HepG2 (cell line): ENCODE measurements around the gene MYO10. TPM values are rescaled to one million over a fixed set of nuclear protein-coding genes. Genes with fewer than 3 reads are reported as not detected.

ENCODE experiments used
- ATAC-seq: fragments of 200-7000 bp; cut with Tn5 transposase; 3 replicates; pipeline ENCODE4 v1.9.1; 2020; ENCODE audit warnings: mild to moderate bottlenecking, moderate library complexity
- BruUV-seq: library from RNA; stranded (reverse); fragments of 400-500 nt; replicated peaks from 2 replicates; lab custom pipeline; 2021; lab: Mats Ljungman, UMichigan
- CTCF ChIA-PET: fragments of 300-600 bp; formaldehyde crosslinking; extraction: SDS; loops from one replicate; lab custom pipeline; 2021; ENCODE audit warnings: low total read pairs, inconsistent platforms, low intra/inter-chr PET ratio; lab: Yijun Ruan, JAX
- POLR2A ChIA-PET: fragments of 350-600 bp; sonication (Branson Sonifier 250); formaldehyde crosslinking; loops from one replicate; lab custom pipeline; 2020; ENCODE audit warnings: antibody characterized with exemption, inconsistent platforms; lab: Yijun Ruan, JAX
- DNase-seq: peaks from one replicate; pipeline ENCODE4 v3.0.0-alpha.2; 2015; ENCODE audit warnings: low spot score
- FAIRE-seq: peaks from 3 replicates; lab custom pipeline; 2011; peaks lifted over from hg19 to GRCh38; lab: Jason Lieb, UNC
- H2AFZ ChIP-seq: one replicate; pipeline ENCODE4 v1.6.1; 2011; ENCODE audit warnings: low read length, inconsistent platforms
- H3K27ac ChIP-seq: fragments of 300-600 bp; 3 replicates; pipeline ENCODE4 v1.8.0; 2011; ENCODE audit warnings: mixed run types, mild to moderate bottlenecking, mixed read lengths, low read length, inconsistent platforms; ENCODE audit not compliant: insufficient read depth; ENCODE audit errors: extremely low read length
- H3K27me3 ChIP-seq, 2 experiments: fragments of 200-600 bp in 1 of 2; 2 replicates in 1 of 2; 3 replicates in 1 of 2; pipeline versions ENCODE4 v1.6.0 to v1.8.0; 2011; ENCODE audit warnings: low read length in 2 of 2, mild to moderate bottlenecking in 2 of 2, moderate library complexity in 2 of 2, inconsistent platforms in 1 of 2; ENCODE audit not compliant: insufficient read depth in 2 of 2, control insufficient read depth in 1 of 2
- H3K36me3 ChIP-seq, 2 experiments: fragments of 200-600 bp in 1 of 2; replicated peaks in 1 of 2; 2 replicates in 1 of 2; 3 replicates in 1 of 2; pipeline versions ENCODE4 v1.5.1 to v1.8.0; 2011; ENCODE audit warnings: low read length in 2 of 2, inconsistent platforms in 1 of 2; ENCODE audit not compliant: insufficient read depth in 2 of 2, control insufficient read depth in 1 of 2
- H3K4me1 ChIP-seq: 2 replicates; pipeline ENCODE4 v1.5.1; 2012; ENCODE audit warnings: low read length, inconsistent platforms; ENCODE audit not compliant: insufficient read depth
- H3K4me2 ChIP-seq: 2 replicates; pipeline ENCODE4 v1.6.0; 2011; ENCODE audit warnings: low read depth, low read length, inconsistent platforms
- H3K4me3 ChIP-seq, 3 experiments: fragments of 200-600 bp in 1 of 3; sonication (generic), shearing (Covaris generic) in 1 of 3; replicated peaks in 1 of 3; 2 replicates each; pipeline ENCODE4 v1.5.1; 2011 to 2016; ENCODE audit warnings: low read length in 3 of 3, inconsistent platforms in 2 of 3, low read depth in 2 of 3, mild to moderate bottlenecking in 2 of 3, control low read depth in 1 of 3, mixed read lengths in 1 of 3; ENCODE audit not compliant: insufficient read depth in 1 of 3
- H3K79me2 ChIP-seq: one replicate; pipeline ENCODE4 v1.6.1; 2011; ENCODE audit warnings: low read length, inconsistent platforms; ENCODE audit not compliant: insufficient read depth
- H3K9ac ChIP-seq: 2 replicates; pipeline ENCODE4 v1.6.0; 2011; ENCODE audit warnings: mild to moderate bottlenecking, low read depth, low read length, inconsistent platforms; ENCODE audit not compliant: insufficient read depth
- H3K9me3 ChIP-seq: 2 replicates; pipeline ENCODE4 v1.5.1; 2012; ENCODE audit warnings: mild to moderate bottlenecking, low read length
- H4K20me1 ChIP-seq: 2 replicates; pipeline ENCODE4 v1.6.0; 2011; ENCODE audit warnings: inconsistent platforms, mild to moderate bottlenecking, low read length, moderate library complexity; ENCODE audit not compliant: insufficient read depth
- ATF1 ChIP-seq: IDR thresholded peaks from 2 replicates; pipeline ENCODE4 v1.6.1; 2016; ENCODE audit warnings: mild to moderate bottlenecking, control low read depth
- DNMT1 ChIP-seq: sonication (generic); formaldehyde crosslinking; IDR thresholded peaks from 2 replicates; pipeline ENCODE4 v1.5.1; 2020; ENCODE audit warnings: mild to moderate bottlenecking, missing genetic modification reagents
- E2F2 ChIP-seq: sonication (generic); formaldehyde crosslinking; IDR thresholded peaks from 2 replicates; pipeline ENCODE4 v1.4.0; 2020; ENCODE audit warnings: missing genetic modification reagents, borderline replicate concordance
- GATA4 ChIP-seq: sonication (generic); IDR thresholded peaks from 2 replicates; pipeline ENCODE4 v1.6.1; 2016; ENCODE audit warnings: antibody characterized with exemption, low read depth, borderline replicate concordance
- GLI4 ChIP-seq: sonication (generic); formaldehyde crosslinking; IDR thresholded peaks from 2 replicates; pipeline ENCODE4 v1.5.1; 2020; ENCODE audit warnings: missing genetic modification reagents, mild to moderate bottlenecking, moderate library complexity, borderline replicate concordance
- HDAC6 ChIP-seq: fragments of 200-600 bp; sonication (generic); IDR thresholded peaks from 2 replicates; pipeline ENCODE4 v1.7.0; 2017; ENCODE audit warnings: mild to moderate bottlenecking, antibody characterized with exemption, low read length, low read depth
- HMG20A ChIP-seq: IDR thresholded peaks from 2 replicates; pipeline ENCODE4 v1.6.1; 2016; ENCODE audit warnings: borderline replicate concordance
- HOXA7 ChIP-seq: sonication (generic); formaldehyde crosslinking; IDR thresholded peaks from 2 replicates; pipeline ENCODE4 v1.8.1; 2022; ENCODE audit warnings: mild to moderate bottlenecking, missing genetic modification reagents, moderate library complexity
- KDM3A ChIP-seq: IDR thresholded peaks from 2 replicates; pipeline ENCODE4 v1.6.1; 2018; ENCODE audit warnings: low read depth, missing compliant biosample characterization
- MATR3 ChIP-seq: sonication (generic); formaldehyde crosslinking; IDR thresholded peaks from 2 replicates; pipeline ENCODE4 v1.4.0; 2020; ENCODE audit warnings: missing genetic modification reagents
- MXI1 ChIP-seq: IDR thresholded peaks from 3 replicates; pipeline ENCODE4 v1.6.1; 2012; ENCODE audit warnings: low read depth, low read length, inconsistent platforms, borderline replicate concordance
- NFKBIZ ChIP-seq: IDR thresholded peaks from 2 replicates; pipeline ENCODE4 v1.6.1; 2018; ENCODE audit warnings: missing genetic modification reagents, missing compliant biosample characterization
- SAP130 ChIP-seq: IDR thresholded peaks from 2 replicates; pipeline ENCODE4 v1.6.1; 2016; ENCODE audit warnings: low read depth
- SMARCE1 ChIP-seq: fragments of 450-650 bp; IDR thresholded peaks from 2 replicates; pipeline ENCODE4 v1.6.1; 2017; ENCODE audit warnings: borderline replicate concordance
- TEF ChIP-seq: sonication (generic); formaldehyde crosslinking; IDR thresholded peaks from 2 replicates; pipeline ENCODE4 v1.5.0; 2020; ENCODE audit warnings: missing genetic modification reagents
- ZFYVE20 ChIP-seq: sonication (generic); formaldehyde crosslinking; IDR thresholded peaks from 2 replicates; pipeline ENCODE4 v1.8.0; 2023; ENCODE audit warnings: low read depth, mild to moderate bottlenecking, moderate library complexity, missing genetic modification reagents, borderline replicate concordance
- ZNF205 ChIP-seq: IDR thresholded peaks from 2 replicates; pipeline ENCODE4 v1.6.1; 2018; ENCODE audit warnings: missing biosample characterization, missing genetic modification reagents
- ZNF251 ChIP-seq: sonication (generic); formaldehyde crosslinking; IDR thresholded peaks from 2 replicates; pipeline ENCODE4 v1.9.0; 2021; ENCODE audit warnings: mild to moderate bottlenecking, missing genetic modification reagents
- ZNF432 ChIP-seq: sonication (generic); formaldehyde crosslinking; IDR thresholded peaks from 2 replicates; pipeline ENCODE4 v1.5.0; 2020; ENCODE audit warnings: missing genetic modification reagents, mild to moderate bottlenecking, borderline replicate concordance
- ZNF691 ChIP-seq: sonication (generic); formaldehyde crosslinking; IDR thresholded peaks from 2 replicates; pipeline ENCODE4 v1.4.0; 2020; ENCODE audit warnings: missing genetic modification reagents, low read depth, mild to moderate bottlenecking, borderline replicate concordance
- WGBS: methylation state at CpG from one replicate; pipeline ENCODE4 v1.1.6; 2017; ENCODE audit warnings: low lambda C conversion rate; 5-methylcytosine and 5-hydroxymethylcytosine counted together
- in situ Hi-C: cut with HindIII; loops from 2 replicates; pipeline ENCODE4 v1.10.0; 2017; ENCODE audit warnings: low pct_unique_long_range_greater_than_20kb; ENCODE audit not compliant: extremely low pct_ligation_motif_present
- intact Hi-C: fragments of 100-400 bp; cut with micrococcal nuclease; formaldehyde crosslinking; loops from one replicate; pipeline ENCODE4 v1.10.0; 2022; ENCODE audit not compliant: unreplicated experiment
- polyA plus RNA-seq, 8 experiments: library from polyadenylated mRNA; depleted of rRNA in 3 of 8; stranded (reverse) in 7 of 8; unstranded in 1 of 8; fragments of >200 nt; fragmentation: Illumina TruSeq in 4 of 8; extraction: Trizol in 4 of 8; gene quantifications; 2 replicates each; pipeline versions ENCODE4 v1.2.1 to v1.2.3, GENCODE V29; 2011 to 2016; ENCODE audit warnings: low read depth in 4 of 8, missing spikeins in 1 of 8, mixed read lengths in 1 of 8; ENCODE audit not compliant: insufficient read depth in 1 of 8
- total RNA-seq, 5 experiments: library from RNA; depleted of rRNA; stranded (reverse); fragments of >200 nt; fragmentation: Illumina TruSeq; extraction: Trizol; gene quantifications; 2 replicates each; pipeline ENCODE4 v1.2.3, GENCODE V29; 2016; ENCODE audit warnings: low read depth in 1 of 5

MYO10 gene
- total and polyA plus RNA-seq, 2 of the 13 experiments (the other 11 are each of a cell fraction or from before 2014, with no cell fraction given) = 4.5 to 14.0 TPM

- Histone ChIP-seq H3K4me2 (no peak overlapping the region), H4K20me1 (no peaks in the 10 kb centered on the region; the same call in 1 of the 2 replicates), H2AFZ (no peak overlapping the region), H3K9me3 (no peaks in the 10 kb centered on the region), H3K27ac (no peak overlapping the region), H3K9ac (no peak overlapping the region), H3K4me3 (no peak overlapping the region), H3K36me3 (no peaks in the 10 kb centered on the region), H3K79me2 (no peaks in the 10 kb centered on the region), H3K4me1 (no peaks in the 10 kb centered on the region), H3K27me3 (peaks cover 0 to 3% of the 10 kb centered on the region in 2 experiments; a peak in 1 of 5 replicates)
- FAIRE-seq (no peak), DNase-seq (no peak), ATAC-seq (no peak)
- intact Hi-C loops = no loop called here
- in situ Hi-C loops = no loop called here
- WGBS = 75% methylated on average over 2 of the region's 2 CpGs
- TF ChIP-seq ZNF205 (CRISPR knock-in tag) = no peak
- no peak for TF ChIP-seq ATF1 (CRISPR knock-in tag)
- TF ChIP-seq KDM3A = no peak
- no peak for TF ChIP-seq SAP130
- no peak for TF ChIP-seq HOXA7 (CRISPR knock-in tag)
- TF ChIP-seq ZNF691 (CRISPR knock-in tag) = no peak
- TF ChIP-seq ZNF432 (CRISPR knock-in tag) = no peak
- POLR2A ChIA-PET = no interaction called here
- BruUV-seq = no TSS peak
- CTCF ChIA-PET = no interaction called here
Observed at GRCh38 chr5:16929347-16929746, 6.7 kb downstream of the MYO10 start.

- 78% methylated on average over 8 of the region's 8 CpGs for WGBS
- no peak overlapping the region for H3K27ac ChIP-seq
- no peak overlapping the region for H3K4me2 ChIP-seq
- H3K4me3 ChIP-seq = no peak overlapping the region
- DNase-seq (no peak), FAIRE-seq (no peak), ATAC-seq (no peak)
- H3K9ac ChIP-seq = no peak overlapping the region
- BruUV-seq = no TSS peak
- H3K27me3 ChIP-seq = no peaks in the 10 kb centered on the region
- no peak overlapping the region for H2AFZ ChIP-seq
- H3K4me1 ChIP-seq = no peaks in the 10 kb centered on the region
- CTCF ChIA-PET = no interaction called here
- H3K9me3 ChIP-seq = no peaks in the 10 kb centered on the region
- POLR2A ChIA-PET = no interaction called here
- no peaks in the 10 kb centered on the region for H3K36me3 ChIP-seq
- in situ Hi-C loops = no loop called here
- H3K79me2 ChIP-seq = no peaks in the 10 kb centered on the region
- no peaks in the 10 kb centered on the region for H4K20me1 ChIP-seq
- intact Hi-C loops = no loop called here
- no peak for TF ChIP-seq HDAC6
- no peak for TF ChIP-seq GLI4 (CRISPR knock-in tag)
- TF ChIP-seq DNMT1 (CRISPR knock-in tag) = no peak
- TF ChIP-seq MXI1 = no peak
- TF ChIP-seq GATA4 = no peak
- no peak for TF ChIP-seq ZNF205 (CRISPR knock-in tag)
- TF ChIP-seq HMG20A (CRISPR knock-in tag) = no peak
- TF ChIP-seq NFKBIZ (CRISPR knock-in tag) = no peak
- TF ChIP-seq ZNF251 (CRISPR knock-in tag) = no peak
- TF ChIP-seq MATR3 (CRISPR knock-in tag) = no peak
- no peak for TF ChIP-seq ZFYVE20 (CRISPR knock-in tag)
- TF ChIP-seq SMARCE1 = no peak
- TF ChIP-seq TEF (CRISPR knock-in tag) = no peak
- TF ChIP-seq E2F2 (CRISPR knock-in tag) = no peak
Observed at GRCh38 chr5:16927613-16928012, 8.5 kb downstream of the MYO10 start.
